GM12878 (cell line): ENCODE results near the gene ALKBH1. TPM values are rescaled to one million over a fixed set of nuclear protein-coding genes. Genes with fewer than 3 reads are reported as not detected.

ENCODE experiments used
- BCL3 ChIP-seq: IDR thresholded peaks from 2 replicates; pipeline ENCODE4 v1.6.1; 2011; ENCODE audit warnings: borderline replicate concordance, low read depth, mild to moderate bottlenecking, moderate library complexity, low read length; ENCODE audit not compliant: insufficient read depth, poor library complexity, severe bottlenecking
- REST ChIP-seq: IDR thresholded peaks from 2 replicates; pipeline ENCODE4 v1.6.1; 2012; ENCODE audit warnings: mild to moderate bottlenecking, low read depth, low read length
- ZBTB40 ChIP-seq: fragments of 450-650 bp; IDR thresholded peaks from 2 replicates; pipeline ENCODE4 v1.6.1; 2016; ENCODE audit warnings: mild to moderate bottlenecking, moderate library complexity, borderline replicate concordance
- polyA plus RNA-seq, 11 experiments: library from polyadenylated mRNA; depleted of rRNA in 4 of 11; unstranded in 6 of 11; stranded (reverse) in 5 of 11; fragments of >200 nt; fragmentation: Nextera tagmentation in 4 of 11; fragmentation: Illumina TruSeq in 1 of 11; extraction: Ambion mirVana in 4 of 11; extraction: Trizol in 1 of 11; gene quantifications; 1 replicate in 1 of 11; 2 replicates in 10 of 11; pipeline versions ENCODE4 v1.2.1 to v1.2.3, GENCODE V29; 2011 to 2016; ENCODE audit warnings: inconsistent platforms in 2 of 11, missing spikeins in 2 of 11, low read depth in 1 of 11
- total RNA-seq, 4 experiments: library from RNA; depleted of rRNA in 3 of 4; stranded (reverse); fragments of >200 nt in 3 of 4; fragmentation: Illumina TruSeq in 1 of 4; extraction: Trizol in 1 of 4; gene quantifications; 2 replicates each; pipeline versions ENCODE4 v1.2.1 to v1.2.3, GENCODE V29; 2013 to 2021

The ALKBH1 gene
- total and polyA plus RNA-seq, 10 of the 15 experiments (the other 5 are each of a cell fraction or from before 2014, with no cell fraction given), result 6.5 to 24.1 (median 17.0) TPM

DNA sequence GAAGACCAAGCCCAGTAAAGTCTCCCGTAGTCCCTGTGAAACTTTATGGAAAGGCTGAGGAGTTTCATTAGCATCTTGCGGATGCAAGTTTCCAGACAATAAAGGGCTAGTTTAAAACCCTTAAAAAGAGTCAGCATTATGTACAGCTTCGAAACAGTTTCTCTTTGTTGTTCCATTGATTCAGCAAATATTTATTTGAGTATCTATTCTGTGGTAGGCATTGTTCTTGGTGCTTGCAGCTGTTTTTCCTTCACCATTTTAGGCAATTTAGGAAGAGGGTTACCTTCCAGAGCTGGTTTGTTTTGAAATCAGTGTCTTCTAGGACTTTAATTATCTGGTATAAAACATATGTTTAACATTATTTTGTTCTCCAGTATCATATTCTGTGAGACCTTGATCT is 1.6 kb upstream of the ALKBH1 start (continued):
- TF ChIP-seq ZBTB40 (no peak), REST (no peak), BCL3 (no peak)
